Transverse colon (tissue), 4 donors: ENCODE results near the gene UQCC5. TPM values are rescaled to one million over a fixed set of nuclear protein-coding genes. Genes with fewer than 3 reads are reported as not detected.

Experiments used
- DNase-seq: peaks from one replicate; pipeline ENCODE4 v3.0.0-alpha.2; 2019
- H3K27ac ChIP-seq, 4 donors: fragments of 200-600 bp; sonication (generic); 2 replicates each; pipeline ENCODE4 v1.5.1; 2016 to 2018; ENCODE audit warnings: inconsistent platforms in 4 of 4
- H3K27me3 ChIP-seq: fragments of 200-600 bp; sonication (generic); 2 replicates; pipeline ENCODE4 v1.5.1; 2017; ENCODE audit warnings: inconsistent platforms
- H3K36me3 ChIP-seq, 4 donors: fragments of 200-600 bp; sonication (generic); 2 replicates each; pipeline ENCODE4 v1.5.1; 2017 to 2019; ENCODE audit warnings: inconsistent platforms in 4 of 4
- H3K4me1 ChIP-seq, 4 donors: fragments of 200-600 bp; sonication (generic); 2 replicates each; pipeline ENCODE4 v1.5.1; 2017 to 2020; ENCODE audit warnings: inconsistent platforms in 4 of 4
- H3K4me3 ChIP-seq, 4 donors: fragments of 200-600 bp; sonication (generic); 1 replicate in 1 of 4; 2 replicates in 3 of 4; pipeline versions ENCODE4 v1.5.1 to v1.6.1; 2017 to 2019; ENCODE audit warnings: inconsistent platforms in 4 of 4
- H3K9me3 ChIP-seq, 2 donors: fragments of 200-600 bp; sonication (generic); 2 replicates each; pipeline ENCODE4 v1.5.1; 2017 to 2019; ENCODE audit warnings: inconsistent platforms in 2 of 2
- CTCF ChIP-seq, 5 experiments: fragments of 200-600 bp in 3 of 5; fragments of 450-650 bp in 2 of 5; sonication (generic) in 3 of 5; IDR thresholded peaks; 1 replicate in 2 of 5; 2 replicates in 3 of 5; pipeline ENCODE4 v1.5.1; 2016 to 2017; ENCODE audit warnings: antibody characterized with exemption in 5 of 5, inconsistent platforms in 3 of 5, mild to moderate bottlenecking in 2 of 5, moderate library complexity in 1 of 5
- EP300 ChIP-seq: sonication (generic); formaldehyde crosslinking; IDR thresholded peaks from one replicate; pipeline ENCODE4 v1.6.1; 2017; ENCODE audit warnings: antibody characterized with exemption, low read depth
- POLR2A ChIP-seq: fragments of 450-650 bp; IDR thresholded peaks from one replicate; pipeline ENCODE4 v1.6.1; 2016; ENCODE audit warnings: antibody characterized with exemption, mild to moderate bottlenecking, moderate library complexity
- POLR2AphosphoS5 ChIP-seq, 3 donors: sonication (generic); formaldehyde crosslinking; IDR thresholded peaks; one replicate each; pipeline ENCODE4 v1.6.1; 2016; ENCODE audit warnings: antibody characterized with exemption in 3 of 3
- WGBS, 2 donors: methylation state at CpG; one replicate each; pipeline ENCODE4 v1.1.5; 2018; ENCODE audit warnings: low coverage in 1 of 2; 5-methylcytosine and 5-hydroxymethylcytosine counted together
- in situ Hi-C, 4 donors: fragments of 200-750 bp; cut with MboI; loops; one replicate each; pipeline versions ENCODE4 v1.15.0 to v1.15.1; 2017; ENCODE audit warnings: low sequenced_read_pairs in 3 of 4, low pct_ligation_motif_present in 1 of 4, low pct_unique_long_range_greater_than_20kb in 1 of 4
- intact Hi-C: fragments of 100-400 bp; cut with DNase I; formaldehyde crosslinking; loops from one replicate; pipeline ENCODE4 v1.15.1; 2023; ENCODE audit warnings: low total_unique reads
- total RNA-seq, 4 donors: library from RNA; depleted of rRNA; stranded (reverse); fragments of >200 nt; gene quantifications; one replicate each; pipeline ENCODE4 v1.1.0, GENCODE V29; 2016

Gene UQCC5
- total RNA-seq, 4 donors from 2014 or later = 2.6 to 22.1 (median 4.0) TPM; not detected in 1

- Histone ChIP-seq H3K27ac (no peak overlapping the region), H3K4me1 (peaks cover 8 to 29% (median 19%) of the 10 kb centered on the region in 4 donors), H3K4me3 (no peak overlapping the region), H3K36me3 (no peaks in the 10 kb centered on the region), H3K9me3 (no peaks in the 10 kb centered on the region), H3K27me3 (no peaks in the 10 kb centered on the region)
- DNase-seq = no peak
- in situ Hi-C loops (no loop called here), intact Hi-C loops (no loop called here)
- 90% methylated on average over 10 of the region's 10 CpGs; no CpG with 5 or more reads in 1 of the 2 donors for WGBS, 2 donors
- TF ChIP-seq POLR2A = no peak
- no peak for TF ChIP-seq EP300
- no peak for TF ChIP-seq POLR2AphosphoS5 (IDR thresholded peaks at IDR 0.05)
- no peak for TF ChIP-seq CTCF (IDR thresholded peaks at IDR 0.05)
Observed at GRCh38 chr3:52530918-52531826, 5.2 kb upstream of the UQCC5 start.

- DNase-seq = no peak
- intact Hi-C loops (no loop called here), in situ Hi-C loops (no loop called here)
- no peaks in the 10 kb centered on the region for H3K27me3 ChIP-seq
- no peaks in the 10 kb centered on the region for H3K9me3 ChIP-seq
- no peak overlapping the region for H3K27ac ChIP-seq
- 91% methylated on average over 12 of the region's 14 CpGs; no CpG with 5 or more reads in 1 of the 2 donors for WGBS, 2 donors
- TF ChIP-seq EP300 = no peak
- no peak for TF ChIP-seq POLR2AphosphoS5 (IDR thresholded peaks at IDR 0.05)
- no peak for TF ChIP-seq POLR2A
- no peak for TF ChIP-seq CTCF (IDR thresholded peaks at IDR 0.05)
- no peaks in the 10 kb centered on the region for H3K36me3 ChIP-seq
- H3K4me1 ChIP-seq = peaks cover 8 to 30% (median 19%) of the 10 kb centered on the region in 4 donors
- H3K4me3 ChIP-seq = no peak overlapping the region
Observed at GRCh38 chr3:52531860-52532516, 4.4 kb upstream of the UQCC5 start.

- H3K36me3 ChIP-seq = no peaks in the 10 kb centered on the region
- intact Hi-C loops = no loop called here
- in situ Hi-C loops = no loop called here
- H3K4me1 ChIP-seq = peaks cover 11 to 35% (median 21%) of the 10 kb centered on the region in 4 donors
- H3K4me3 ChIP-seq = peak overlapping the region; percentile 49 to 69 (median 54)
- DNase-seq = peak; percentile 62
- TF ChIP-seq POLR2A (no peak), CTCF (IDR thresholded peaks at IDR 0.05) (no peak), EP300 (no peak), POLR2AphosphoS5 (IDR thresholded peaks at IDR 0.05) (no peak)
- no peaks in the 10 kb centered on the region for H3K27me3 ChIP-seq
- WGBS, 2 donors = 38 to 44% methylated on average over 2 to 5 of the region's 5 CpGs
- no peaks in the 10 kb centered on the region for H3K9me3 ChIP-seq
- H3K27ac ChIP-seq = peak overlapping the region in 3 of 4 donors; percentile 43 to 58 (median 48)
Observed at GRCh38 chr3:52532517-52532837, 3.9 kb upstream of the UQCC5 start.
